ENCODE results near the gene NCCRP1.
"Not testable (repeated sequence)": the region's sequence is repeated elsewhere in the genome, so short reads cannot be mapped to it uniquely, and the experiment has no call there.

NCCRP1 gene

GRCh38 chr19:39237200-39238184 lies 40.7 kb downstream of the NCCRP1 start:
- TF ChIP-seq NFIC (IDR thresholded peaks at IDR 0.05), result no peak
- TF ChIP-seq FOXM1 (IDR thresholded peaks at IDR 0.05; ENCODE audit: borderline replicate concordance, low read depth), result no peak
- TF ChIP-seq TEAD4 (IDR thresholded peaks at IDR 0.05), result no peak
- TF ChIP-seq, protein P1, sequence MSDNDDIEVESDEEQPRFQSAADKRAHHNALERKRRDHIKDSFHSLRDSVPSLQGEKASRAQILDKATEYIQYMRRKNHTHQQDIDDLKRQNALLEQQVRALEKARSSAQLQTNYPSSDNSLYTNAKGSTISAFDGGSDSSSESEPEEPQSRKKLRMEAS (IDR thresholded peaks at IDR 0.05), result peak; percentile 65
- no peak for TF ChIP-seq TCF12 (IDR thresholded peaks at IDR 0.05; ENCODE audit: low read depth)
- TF ChIP-seq ZBTB7A (IDR thresholded peaks at IDR 0.05; ENCODE audit: low read depth), result no peak
- no peak for TF ChIP-seq CREB1 (IDR thresholded peaks at IDR 0.05; ENCODE audit: low read depth)
- TF ChIP-seq USF1 (IDR thresholded peaks at IDR 0.05), result peak; percentile 72
- TF ChIP-seq CEBPB (IDR thresholded peaks at IDR 0.05), result no peak
- TF ChIP-seq, protein P2, sequence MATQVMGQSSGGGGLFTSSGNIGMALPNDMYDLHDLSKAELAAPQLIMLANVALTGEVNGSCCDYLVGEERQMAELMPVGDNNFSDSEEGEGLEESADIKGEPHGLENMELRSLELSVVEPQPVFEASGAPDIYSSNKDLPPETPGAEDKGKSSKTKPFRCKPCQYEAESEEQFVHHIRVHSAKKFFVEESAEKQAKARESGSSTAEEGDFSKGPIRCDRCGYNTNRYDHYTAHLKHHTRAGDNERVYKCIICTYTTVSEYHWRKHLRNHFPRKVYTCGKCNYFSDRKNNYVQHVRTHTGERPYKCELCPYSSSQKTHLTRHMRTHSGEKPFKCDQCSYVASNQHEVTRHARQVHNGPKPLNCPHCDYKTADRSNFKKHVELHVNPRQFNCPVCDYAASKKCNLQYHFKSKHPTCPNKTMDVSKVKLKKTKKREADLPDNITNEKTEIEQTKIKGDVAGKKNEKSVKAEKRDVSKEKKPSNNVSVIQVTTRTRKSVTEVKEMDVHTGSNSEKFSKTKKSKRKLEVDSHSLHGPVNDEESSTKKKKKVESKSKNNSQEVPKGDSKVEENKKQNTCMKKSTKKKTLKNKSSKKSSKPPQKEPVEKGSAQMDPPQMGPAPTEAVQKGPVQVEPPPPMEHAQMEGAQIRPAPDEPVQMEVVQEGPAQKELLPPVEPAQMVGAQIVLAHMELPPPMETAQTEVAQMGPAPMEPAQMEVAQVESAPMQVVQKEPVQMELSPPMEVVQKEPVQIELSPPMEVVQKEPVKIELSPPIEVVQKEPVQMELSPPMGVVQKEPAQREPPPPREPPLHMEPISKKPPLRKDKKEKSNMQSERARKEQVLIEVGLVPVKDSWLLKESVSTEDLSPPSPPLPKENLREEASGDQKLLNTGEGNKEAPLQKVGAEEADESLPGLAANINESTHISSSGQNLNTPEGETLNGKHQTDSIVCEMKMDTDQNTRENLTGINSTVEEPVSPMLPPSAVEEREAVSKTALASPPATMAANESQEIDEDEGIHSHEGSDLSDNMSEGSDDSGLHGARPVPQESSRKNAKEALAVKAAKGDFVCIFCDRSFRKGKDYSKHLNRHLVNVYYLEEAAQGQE (IDR thresholded peaks at IDR 0.05; ENCODE audit: low read depth), result no peak
- TF ChIP-seq RAD21 (IDR thresholded peaks at IDR 0.05; ENCODE audit: low read depth), result no peak
- TF ChIP-seq EP300 (IDR thresholded peaks at IDR 0.05; ENCODE audit: borderline replicate concordance), result no peak
- no peak for TF ChIP-seq YY1 (IDR thresholded peaks at IDR 0.05; ENCODE audit: low read depth)
- TF ChIP-seq EGR1 (IDR thresholded peaks at IDR 0.05), result no peak
- no peak for TF ChIP-seq TAF1 (IDR thresholded peaks at IDR 0.05; ENCODE audit: low read depth)

GRCh38 chr19:39238209-39238608 lies 41.4 kb downstream of the NCCRP1 start:
- TF ChIP-seq CREB1 (IDR thresholded peaks at IDR 0.05; ENCODE audit: low read depth) (no peak), YY1 (IDR thresholded peaks at IDR 0.05; ENCODE audit: low read depth) (no peak), TEAD4 (IDR thresholded peaks at IDR 0.05) (no peak), TCF12 (IDR thresholded peaks at IDR 0.05; ENCODE audit: low read depth) (no peak)

- TF ChIP-seq TEAD4 (IDR thresholded peaks at IDR 0.05) (no peak), TAF1 (IDR thresholded peaks at IDR 0.05; ENCODE audit: low read depth) (no peak), USF1 (IDR thresholded peaks at IDR 0.05) (no peak), EP300 (IDR thresholded peaks at IDR 0.05; ENCODE audit: borderline replicate concordance) (no peak), FOXM1 (IDR thresholded peaks at IDR 0.05; ENCODE audit: borderline replicate concordance, low read depth) (no peak), RAD21 (IDR thresholded peaks at IDR 0.05; ENCODE audit: low read depth) (no peak), YY1 (IDR thresholded peaks at IDR 0.05; ENCODE audit: low read depth) (no peak), EGR1 (IDR thresholded peaks at IDR 0.05) (no peak)
- TF ChIP-seq, protein P1 (IDR thresholded peaks at IDR 0.05), result no peak
- TF ChIP-seq, protein P2 (IDR thresholded peaks at IDR 0.05; ENCODE audit: low read depth), result no peak
Measured at GRCh38 chr19:39238944-39239343, 42.2 kb downstream of the NCCRP1 start.

- no peak for TF ChIP-seq TAF1 (IDR thresholded peaks at IDR 0.05; ENCODE audit: low read depth)
Measured at GRCh38 chr19:39240421-39240820, 43.7 kb downstream of the NCCRP1 start.

- TF ChIP-seq ZBTB7A (IDR thresholded peaks at IDR 0.05; ENCODE audit: low read depth); TEAD4 (IDR thresholded peaks at IDR 0.05); EP300 (IDR thresholded peaks at IDR 0.05; ENCODE audit: borderline replicate concordance): not testable (repeated sequence)
Measured at GRCh38 chr19:39244410-39245100, 47.8 kb downstream of the NCCRP1 start, which contains the start of gene IFNL3. Gene IFNL3 (minus strand): TSS chr19:39245006. CDS start chr19:39244967, 39 bp downstream.
